ENCODE data around the gene FADS1.

Gene FADS1

GRCh38 chr11:61816736-61817455, at the start of gene FADS1:
TSS of gene FADS1 (minus strand) at chr11:61817003. CDS start at chr11:61816929, 74 bp downstream.
- peak in 3 of 4 experiments; percentile 10 to 50 (median 36) for DNase-seq

- DNase-seq: no peak
Observed at GRCh38 chr11:61866231-61866957, 49.6 kb upstream of the FADS1 start.

GRCh38 chr11:61864814-61865775, 48.3 kb upstream of the FADS1 start:
- no peak for DNase-seq

- DNase-seq: no peak
Observed at GRCh38 chr11:61863548-61864081, 46.8 kb upstream of the FADS1 start.

- no peak for DNase-seq
Observed at GRCh38 chr11:61862714-61863547, 46.1 kb upstream of the FADS1 start.

GRCh38 chr11:61861634-61862033, 44.8 kb upstream of the FADS1 start:
- no peak for DNase-seq

- no peak for DNase-seq
Observed at GRCh38 chr11:61860054-61860903, 43.5 kb upstream of the FADS1 start.

- DNase-seq: no peak
Observed at GRCh38 chr11:61855939-61856680, 39.3 kb upstream of the FADS1 start.

- no peak for DNase-seq
Observed at GRCh38 chr11:61854966-61855714, 38.3 kb upstream of the FADS1 start.

GRCh38 chr11:61854206-61854895, 37.5 kb upstream of the FADS1 start:
- no peak for DNase-seq

GRCh38 chr11:61853698-61854169, 36.9 kb upstream of the FADS1 start:
- no peak for DNase-seq

- no peak for DNase-seq
Observed at GRCh38 chr11:61851900-61852295, 35.1 kb upstream of the FADS1 start.

GRCh38 chr11:61851113-61851899, 34.5 kb upstream of the FADS1 start:
- DNase-seq: no peak

- DNase-seq: no peak
Observed at GRCh38 chr11:61850687-61851086, 33.9 kb upstream of the FADS1 start.

GRCh38 chr11:61848631-61849030, 31.8 kb upstream of the FADS1 start:
- DNase-seq: no peak

- no peak for DNase-seq
Observed at GRCh38 chr11:61847914-61848581, 31.2 kb upstream of the FADS1 start.

GRCh38 chr11:61846362-61847020, 29.7 kb upstream of the FADS1 start:
- DNase-seq: no peak
